Measurements from ENCODE around the gene CKMT1B. TPM values are rescaled to one million over a fixed set of nuclear protein-coding genes. Genes with fewer than 3 reads are reported as not detected.
"Not testable (repeated sequence)": the region's sequence is repeated elsewhere in the genome, so short reads cannot be mapped to it uniquely, and the experiment has no call there.

Gene CKMT1B
- total RNA-seq, 1 experiment from 2014 or later, result 31.0 TPM

- H3K27ac Mint-ChIP-seq; H3K23me2 ChIP-seq (ENCODE audit: insufficient read length, low read depth, low read length, poor library complexity, severe bottlenecking); H3K4me2 ChIP-seq (ENCODE audit: insufficient read depth, insufficient read length, low read length); H2BK120ac ChIP-seq (ENCODE audit: low read depth, low read length, poor library complexity, severe bottlenecking); H4K91ac ChIP-seq (ENCODE audit: insufficient read length, low read depth, low read length); H2BK12ac ChIP-seq (ENCODE audit: insufficient read length, low read depth, low read length); H3K4ac ChIP-seq (ENCODE audit: low read depth, low read length); H3K9ac ChIP-seq (ENCODE audit: extremely low read depth, insufficient read length, low read length); H2BK5ac ChIP-seq (ENCODE audit: insufficient read length, low read length); H4K8ac ChIP-seq (replicated peaks; ENCODE audit: insufficient read length, low read depth, low read length); H3K4me3 Mint-ChIP-seq; H2AK5ac ChIP-seq (ENCODE audit: insufficient read length, low read length); H3K56ac ChIP-seq (ENCODE audit: insufficient read length, low read depth, low read length); H3K23ac ChIP-seq (ENCODE audit: insufficient read length, low read depth, low read length); H3K4me1 ChIP-seq (ENCODE audit: insufficient read depth, low read length); H3K4me1 Mint-ChIP-seq; H4K5ac ChIP-seq (ENCODE audit: insufficient read length, low read depth, low read length); H3K79me2 ChIP-seq (ENCODE audit: insufficient read depth, low read length); H3K27me3 Mint-ChIP-seq (ENCODE audit: low read depth); H3K79me1 ChIP-seq (ENCODE audit: insufficient read depth, low read depth, low read length, poor library complexity, severe bottlenecking); H3K27me3 ChIP-seq (ENCODE audit: insufficient read depth, low read length); H3T11ph ChIP-seq (ENCODE audit: low read length); H3K18ac ChIP-seq (ENCODE audit: insufficient read length, low read depth, low read length); H4K20me1 ChIP-seq (ENCODE audit: control insufficient read depth, insufficient read depth, insufficient read length); H2BK15ac ChIP-seq (ENCODE audit: low read depth, low read length); H3K27ac ChIP-seq (ENCODE audit: insufficient read length, low read depth, low read length); H3K14ac ChIP-seq (ENCODE audit: insufficient read depth, low read length); DNase-seq; H3K9me3 Mint-ChIP-seq; H2AFZ ChIP-seq (ENCODE audit: low read length); H3K9me3 ChIP-seq (ENCODE audit: control insufficient read depth, low read depth, low read length); H2BK20ac ChIP-seq (ENCODE audit: low read depth, low read length, poor library complexity, severe bottlenecking): not testable (repeated sequence)
- no CpG with 5 or more reads among the region's 8 CpGs for WGBS (ENCODE audit: extremely low coverage, insufficient read length, low lambda C conversion rate)
- H3K36me3 Mint-ChIP-seq (ENCODE audit: insufficient read depth in 1 of 3, low read depth in 3 of 3), result peaks cover 4 to 12% (median 11%) of the 10 kb centered on the region in 3 experiments; a peak in 5 of 7 replicates
Measured at GRCh38 chr15:43592841-43593240, 986 bp upstream of the CKMT1B start.

GRCh38 chr15:43599131-43599530 lies 5.3 kb downstream of the CKMT1B start:
- H3K23me2 ChIP-seq (ENCODE audit: insufficient read length, low read depth, low read length, poor library complexity, severe bottlenecking); H3K27ac Mint-ChIP-seq; H3K9me3 ChIP-seq (ENCODE audit: control insufficient read depth, low read depth, low read length); H3K18ac ChIP-seq (ENCODE audit: insufficient read length, low read depth, low read length); H3T11ph ChIP-seq (ENCODE audit: low read length); H2BK120ac ChIP-seq (ENCODE audit: low read depth, low read length, poor library complexity, severe bottlenecking); H3K23ac ChIP-seq (ENCODE audit: insufficient read length, low read depth, low read length); H3K27me3 Mint-ChIP-seq (ENCODE audit: low read depth); H3K56ac ChIP-seq (ENCODE audit: insufficient read length, low read depth, low read length); H4K8ac ChIP-seq (replicated peaks; ENCODE audit: insufficient read length, low read depth, low read length); H2BK12ac ChIP-seq (ENCODE audit: insufficient read length, low read depth, low read length); H4K5ac ChIP-seq (ENCODE audit: insufficient read length, low read depth, low read length); H2AFZ ChIP-seq (ENCODE audit: low read length); H3K79me2 ChIP-seq (ENCODE audit: insufficient read depth, low read length); H4K91ac ChIP-seq (ENCODE audit: insufficient read length, low read depth, low read length); H2BK20ac ChIP-seq (ENCODE audit: low read depth, low read length, poor library complexity, severe bottlenecking); H3K9ac ChIP-seq (ENCODE audit: extremely low read depth, insufficient read length, low read length); H3K27ac ChIP-seq (ENCODE audit: insufficient read length, low read depth, low read length); H3K79me1 ChIP-seq (ENCODE audit: insufficient read depth, low read depth, low read length, poor library complexity, severe bottlenecking); H2AK5ac ChIP-seq (ENCODE audit: insufficient read length, low read length); H3K4ac ChIP-seq (ENCODE audit: low read depth, low read length); H2BK15ac ChIP-seq (ENCODE audit: low read depth, low read length); H3K4me1 Mint-ChIP-seq; DNase-seq; H4K20me1 ChIP-seq (ENCODE audit: control insufficient read depth, insufficient read depth, insufficient read length); H3K27me3 ChIP-seq (ENCODE audit: insufficient read depth, low read length); H2BK5ac ChIP-seq (ENCODE audit: insufficient read length, low read length); H3K14ac ChIP-seq (ENCODE audit: insufficient read depth, low read length); H3K9me3 Mint-ChIP-seq; H3K4me1 ChIP-seq (ENCODE audit: insufficient read depth, low read length); H3K4me3 Mint-ChIP-seq; H3K4me2 ChIP-seq (ENCODE audit: insufficient read depth, insufficient read length, low read length): not testable (repeated sequence)
- H3K36me3 Mint-ChIP-seq (ENCODE audit: insufficient read depth in 1 of 3, low read depth in 3 of 3), result peaks cover 7 to 25% (median 15%) of the 10 kb centered on the region in 3 experiments; a peak in 6 of 7 replicates
- WGBS (ENCODE audit: extremely low coverage, insufficient read length, low lambda C conversion rate), result no CpG with 5 or more reads among the region's 6 CpGs
